GM11168 (cell line): ENCODE data around the gene IP6K1.
"Not testable (repeated sequence)": the region's sequence is repeated elsewhere in the genome, so short reads cannot be mapped to it uniquely, and the experiment has no call there.

Experiments
- in situ Hi-C: fragments of 300-500 bp; cut with MboI; formaldehyde crosslinking; loops from one replicate; pipeline ENCODE4 v1.12.0; 2022; ENCODE audit warnings: low sequenced_read_pairs; ENCODE audit not compliant: unreplicated experiment

The IP6K1 gene

GRCh38 chr3:49714728-49715550, 71.4 kb downstream of the IP6K1 start:
- in situ Hi-C loops, result no loop called here

GRCh38 chr3:49713336-49714105, 72.8 kb downstream of the IP6K1 start:
- in situ Hi-C loops, result no loop called here

GRCh38 chr3:49712631-49713317, 73.6 kb downstream of the IP6K1 start:
- in situ Hi-C loops, result no loop called here

GRCh38 chr3:49712166-49712565, 74.2 kb downstream of the IP6K1 start:
- in situ Hi-C loops, result no loop called here

- in situ Hi-C loops, result no loop called here
Measured at GRCh38 chr3:49711489-49711888, 74.9 kb downstream of the IP6K1 start.

GRCh38 chr3:49709852-49710251, 76.5 kb downstream of the IP6K1 start:
- in situ Hi-C loops, result no loop called here

- in situ Hi-C loops, result no loop called here
Measured at GRCh38 chr3:49707113-49707480, 79.2 kb downstream of the IP6K1 start.

DNA sequence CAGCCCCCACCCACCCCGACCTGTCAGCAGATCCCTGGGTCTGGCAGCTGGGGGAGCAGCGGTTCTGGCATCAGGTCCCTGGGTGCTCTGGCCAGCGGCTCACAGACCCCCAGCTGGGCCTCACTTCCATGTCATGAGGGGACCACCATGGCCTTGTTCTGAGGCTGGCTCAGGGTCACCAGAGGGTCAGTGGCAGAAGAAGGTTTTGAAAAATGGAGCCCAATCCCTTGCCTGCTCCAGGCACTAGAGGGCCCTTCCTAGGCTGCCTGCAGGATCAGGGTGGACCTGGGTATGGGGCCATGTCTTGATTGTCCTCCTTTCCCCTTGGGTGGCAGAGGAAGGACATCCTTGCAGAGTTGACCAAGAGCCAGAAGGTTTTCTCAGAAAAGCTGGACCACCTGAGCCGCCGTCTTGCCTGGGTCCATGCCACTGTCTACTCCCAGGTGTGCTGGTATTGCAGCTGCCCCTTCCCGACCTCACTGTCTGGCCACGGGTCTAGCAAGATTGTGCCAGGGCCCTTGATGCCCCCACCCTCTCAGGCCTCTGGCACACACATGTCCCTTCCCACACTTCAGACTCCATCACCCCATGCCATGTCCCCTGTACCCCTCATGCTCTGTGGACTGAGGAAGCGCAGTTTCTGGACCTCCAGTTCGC, 79.8 kb downstream of the IP6K1 start:
- in situ Hi-C loops, result no loop called here

DNA sequence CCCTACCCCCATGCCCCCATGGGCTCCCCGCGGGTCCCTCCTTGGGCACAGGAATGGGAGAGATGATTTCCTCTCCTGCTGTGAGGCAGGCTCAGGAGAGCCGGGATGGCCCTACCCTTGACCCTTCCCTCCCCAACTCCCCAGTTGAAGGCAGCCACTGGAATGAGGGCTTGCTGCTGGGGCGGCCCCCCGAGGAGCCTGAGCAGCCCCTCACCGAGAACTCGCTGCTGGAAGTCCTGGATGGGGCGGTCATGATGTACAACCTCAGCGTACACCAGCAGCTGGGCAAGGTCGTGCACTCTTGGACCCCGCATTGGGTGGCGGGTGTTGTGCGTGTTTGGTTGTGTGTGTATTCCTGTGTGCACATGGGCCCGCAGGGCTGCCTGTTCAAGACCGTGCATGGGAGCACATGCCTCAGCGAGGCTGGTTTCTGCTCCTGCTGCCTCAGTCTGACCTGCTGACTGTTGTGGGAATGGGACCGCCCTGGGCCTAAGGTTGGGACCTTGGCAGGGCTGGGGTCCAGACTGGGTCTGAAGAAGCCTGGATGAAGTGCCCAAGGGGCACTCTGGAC, 80.9 kb downstream of the IP6K1 start:
- in situ Hi-C loops, result no loop called here

- in situ Hi-C loops, result no loop called here
Measured at GRCh38 chr3:49704629-49705028, 81.7 kb downstream of the IP6K1 start.

DNA sequence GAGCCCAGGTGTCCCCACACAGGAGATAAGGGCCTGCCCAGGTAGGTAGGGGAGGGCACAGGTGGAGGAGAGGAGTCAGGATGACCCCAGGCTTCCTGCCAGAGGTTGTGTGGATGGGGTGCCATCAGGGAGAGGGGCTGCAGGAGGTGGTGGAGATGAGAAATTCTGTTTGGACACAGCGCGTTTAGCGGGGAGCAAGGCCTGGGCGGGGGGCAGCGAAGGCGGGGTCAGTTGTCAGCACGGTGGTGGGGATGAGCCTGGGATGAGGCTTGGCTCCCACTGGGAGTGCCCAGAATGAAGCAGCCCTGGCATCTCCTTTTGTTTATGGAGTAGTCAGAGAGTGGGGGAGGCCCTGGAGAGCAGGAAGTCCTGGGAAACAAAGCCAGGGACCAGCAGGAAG, 82.4 kb downstream of the IP6K1 start:
- in situ Hi-C loops, result no loop called here

- in situ Hi-C loops, result no loop called here
Measured at GRCh38 chr3:49703443-49703927, 82.9 kb downstream of the IP6K1 start.

DNA sequence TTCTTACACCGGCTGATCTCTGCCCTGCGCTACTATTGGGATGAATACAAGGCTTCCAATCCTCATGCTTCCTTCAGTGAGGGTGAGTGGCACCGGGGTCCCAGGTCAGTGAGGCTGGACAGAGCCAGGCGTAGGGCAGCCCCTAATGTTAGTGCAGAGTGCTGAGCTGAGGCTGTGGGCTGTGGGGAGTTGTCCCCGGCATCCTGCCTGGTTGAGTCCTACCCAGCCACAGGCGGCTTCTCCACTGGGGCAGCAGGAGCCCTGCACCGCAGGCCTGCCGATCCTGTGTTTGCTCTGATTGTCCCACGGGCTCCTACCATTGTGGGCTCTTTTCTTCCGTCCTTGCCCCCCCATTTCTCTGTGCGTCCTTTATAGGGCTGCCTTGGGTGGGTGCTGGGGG, 83.7 kb downstream of the IP6K1 start:
- in situ Hi-C loops, result no loop called here

GRCh38 chr3:49701388-49702077, 84.8 kb downstream of the IP6K1 start:
- in situ Hi-C loops, result no loop called here

- in situ Hi-C loops, result no loop called here
Measured at GRCh38 chr3:49700453-49701128, 85.8 kb downstream of the IP6K1 start.

GRCh38 chr3:49700014-49700413, 86.3 kb downstream of the IP6K1 start:
- in situ Hi-C loops, result no loop called here

DNA sequence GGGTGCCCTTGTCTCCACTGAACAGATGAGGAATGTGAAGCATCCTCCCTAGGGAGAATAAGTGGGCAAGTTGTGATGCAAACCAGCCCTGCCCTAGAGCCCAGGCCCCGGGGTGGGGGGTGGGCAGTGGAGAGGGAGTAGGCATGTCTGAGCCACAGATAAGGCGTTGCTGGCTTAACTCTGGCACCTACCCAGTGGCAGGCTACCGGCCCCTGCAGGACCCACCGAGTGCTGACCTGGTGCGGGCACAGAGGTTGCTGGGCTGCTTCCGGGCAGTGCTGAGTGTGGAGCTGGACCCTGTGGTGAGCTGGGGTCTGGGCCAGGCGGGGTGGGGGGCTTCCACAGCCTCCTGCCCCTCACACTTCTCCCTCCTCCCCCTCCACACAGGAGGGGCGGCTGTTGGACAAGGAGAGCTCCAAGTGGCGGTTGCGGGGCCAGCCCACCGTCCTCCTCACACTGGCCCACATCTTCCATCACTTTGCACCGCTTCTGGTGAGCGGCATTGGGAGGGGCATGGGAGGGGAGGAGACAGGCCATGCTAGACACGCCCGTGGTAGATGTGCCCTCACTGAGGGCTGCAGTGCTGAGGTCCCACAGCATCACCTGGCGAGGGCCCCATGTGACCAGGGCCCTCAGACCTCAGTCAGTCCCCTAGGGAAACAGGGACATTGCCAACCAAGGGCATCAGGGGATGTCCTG, 86.9 kb downstream of the IP6K1 start:
- in situ Hi-C loops, result no loop called here

DNA sequence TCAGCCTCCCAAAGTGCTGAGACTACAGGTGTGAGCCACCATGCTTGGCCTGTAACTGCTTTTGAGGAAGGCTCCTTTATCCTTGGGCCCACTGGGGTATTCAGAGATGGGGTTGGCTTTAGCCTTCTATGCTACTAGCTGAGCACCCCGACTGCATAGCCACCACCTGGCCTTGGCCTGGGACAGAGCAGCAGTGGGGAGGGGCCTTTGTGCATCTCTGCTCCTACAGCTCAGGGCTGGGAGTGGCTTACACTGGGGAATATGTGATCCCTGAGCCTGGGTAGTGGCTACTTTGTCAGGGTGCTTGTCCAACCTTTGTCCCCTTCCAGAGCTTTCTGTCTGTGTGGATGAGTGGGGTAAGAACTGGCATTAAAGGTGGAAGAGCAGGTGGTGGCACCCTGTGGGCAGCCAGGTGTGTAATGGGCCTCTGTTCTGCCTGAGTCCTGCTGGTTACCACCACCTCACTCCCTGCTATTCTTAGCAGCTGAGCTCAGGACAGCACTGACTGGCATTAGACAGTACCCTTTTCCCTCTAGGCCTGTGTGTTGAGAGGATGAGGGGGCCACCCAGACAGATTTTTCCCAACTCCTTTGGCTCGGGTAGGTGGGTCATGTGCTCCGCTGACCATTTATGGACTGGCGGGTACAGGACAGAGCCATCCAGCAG, 90.9 kb downstream of the IP6K1 start:
- in situ Hi-C loops, result not testable (repeated sequence)
